Suprapubic skin (tissue), 4 donors: Measurements from ENCODE around the gene AMIGO3. TPM values are rescaled to one million over a fixed set of nuclear protein-coding genes. Genes with fewer than 3 reads are reported as not detected.

Source experiments
- DNase-seq, 2 donors: peaks; one replicate each; pipeline ENCODE4 v3.0.0-alpha.2; 2019; ENCODE audit warnings: low spot score in 2 of 2
- H3K27ac ChIP-seq: fragments of 200-600 bp; sonication (generic); one replicate; pipeline ENCODE4 v1.5.1; 2019
- H3K27me3 ChIP-seq: fragments of 200-600 bp; sonication (generic); one replicate; pipeline ENCODE4 v1.5.1; 2019
- H3K36me3 ChIP-seq: fragments of 200-600 bp; sonication (generic); one replicate; pipeline ENCODE4 v1.5.1; 2019
- H3K4me1 ChIP-seq: fragments of 200-600 bp; sonication (generic); one replicate; pipeline ENCODE4 v1.5.1; 2019
- H3K4me3 ChIP-seq: fragments of 200-600 bp; sonication (generic); one replicate; pipeline ENCODE4 v1.5.1; 2019; ENCODE audit warnings: mild to moderate bottlenecking
- H3K9me3 ChIP-seq: fragments of 200-600 bp; sonication (generic); one replicate; pipeline ENCODE4 v1.5.1; 2019
- EP300 ChIP-seq: sonication (generic); formaldehyde crosslinking; IDR thresholded peaks from one replicate; pipeline ENCODE4 v1.6.1; 2017; ENCODE audit warnings: antibody characterized with exemption
- POLR2A ChIP-seq, 2 donors: fragments of 450-650 bp; IDR thresholded peaks; one replicate each; pipeline ENCODE4 v1.6.1; 2017; ENCODE audit warnings: antibody characterized with exemption in 2 of 2, mild to moderate bottlenecking in 2 of 2, moderate library complexity in 2 of 2
- POLR2AphosphoS5 ChIP-seq, 3 donors: sonication (generic); formaldehyde crosslinking; IDR thresholded peaks; one replicate each; pipeline ENCODE4 v1.6.1; 2017; ENCODE audit warnings: antibody characterized with exemption in 3 of 3
- WGBS: methylation state at CpG from one replicate; pipeline ENCODE4 v1.1.5; 2018; 5-methylcytosine and 5-hydroxymethylcytosine counted together
- total RNA-seq, 4 donors: library from RNA; depleted of rRNA; stranded (reverse); fragments of >200 nt; gene quantifications; one replicate each; pipeline ENCODE4 v1.1.0, GENCODE V29; 2016
- TF ChIP-seq, protein P1 (sequence below), 2 donors: fragments of 200-600 bp in 1 of 2; fragments of 450-650 bp in 1 of 2; sonication (generic) in 1 of 2; IDR thresholded peaks; one replicate each; pipeline ENCODE4 v1.5.1; 2016 to 2019; ENCODE audit warnings: antibody characterized with exemption in 2 of 2, mild to moderate bottlenecking in 1 of 2, moderate library complexity in 1 of 2

The AMIGO3 gene
- total RNA-seq, 4 donors from 2014 or later = 1.6 to 3.8 (median 2.5) TPM

DNA sequence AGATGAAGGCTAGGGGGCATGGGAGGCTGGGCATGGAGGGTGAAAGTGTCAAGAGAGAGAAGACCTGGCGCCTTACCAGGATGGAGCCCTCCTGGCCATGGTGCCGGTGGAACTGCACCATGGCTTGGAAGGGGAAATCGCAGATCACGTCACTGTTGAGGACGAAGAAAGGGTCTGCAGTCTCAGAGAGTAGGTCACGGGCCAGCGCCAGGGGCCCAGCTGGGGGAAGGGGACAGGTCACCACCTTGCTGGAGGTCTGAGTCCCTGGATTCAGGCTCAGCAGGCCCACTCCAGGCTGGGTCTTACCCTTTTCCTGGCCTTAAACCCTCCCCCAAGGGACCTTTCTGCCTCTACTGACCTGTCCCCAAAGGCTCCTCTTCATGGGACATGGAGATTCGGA is 3.4 kb upstream of the AMIGO3 start:
- peak; percentile 70 to 77 for DNase-seq
- no peaks in the 10 kb centered on the region for H3K9me3 ChIP-seq
- H3K4me1 ChIP-seq = peaks cover 55% of the 10 kb centered on the region
- WGBS = 56% methylated on average over 8 of the region's 8 CpGs
- H3K27me3 ChIP-seq = no peaks in the 10 kb centered on the region
- peaks cover 43% of the 10 kb centered on the region for H3K36me3 ChIP-seq
- H3K4me3 ChIP-seq = peak overlapping the region; percentile 94
- TF ChIP-seq EP300 (no peak), POLR2AphosphoS5 (IDR thresholded peaks at IDR 0.05) (no peak), POLR2A (IDR thresholded peaks at IDR 0.05) (no peak)
- TF ChIP-seq, protein P1, sequence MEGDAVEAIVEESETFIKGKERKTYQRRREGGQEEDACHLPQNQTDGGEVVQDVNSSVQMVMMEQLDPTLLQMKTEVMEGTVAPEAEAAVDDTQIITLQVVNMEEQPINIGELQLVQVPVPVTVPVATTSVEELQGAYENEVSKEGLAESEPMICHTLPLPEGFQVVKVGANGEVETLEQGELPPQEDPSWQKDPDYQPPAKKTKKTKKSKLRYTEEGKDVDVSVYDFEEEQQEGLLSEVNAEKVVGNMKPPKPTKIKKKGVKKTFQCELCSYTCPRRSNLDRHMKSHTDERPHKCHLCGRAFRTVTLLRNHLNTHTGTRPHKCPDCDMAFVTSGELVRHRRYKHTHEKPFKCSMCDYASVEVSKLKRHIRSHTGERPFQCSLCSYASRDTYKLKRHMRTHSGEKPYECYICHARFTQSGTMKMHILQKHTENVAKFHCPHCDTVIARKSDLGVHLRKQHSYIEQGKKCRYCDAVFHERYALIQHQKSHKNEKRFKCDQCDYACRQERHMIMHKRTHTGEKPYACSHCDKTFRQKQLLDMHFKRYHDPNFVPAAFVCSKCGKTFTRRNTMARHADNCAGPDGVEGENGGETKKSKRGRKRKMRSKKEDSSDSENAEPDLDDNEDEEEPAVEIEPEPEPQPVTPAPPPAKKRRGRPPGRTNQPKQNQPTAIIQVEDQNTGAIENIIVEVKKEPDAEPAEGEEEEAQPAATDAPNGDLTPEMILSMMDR (IDR thresholded peaks at IDR 0.05) = no peak
- peak overlapping the region; percentile 95 for H3K27ac ChIP-seq

DNA sequence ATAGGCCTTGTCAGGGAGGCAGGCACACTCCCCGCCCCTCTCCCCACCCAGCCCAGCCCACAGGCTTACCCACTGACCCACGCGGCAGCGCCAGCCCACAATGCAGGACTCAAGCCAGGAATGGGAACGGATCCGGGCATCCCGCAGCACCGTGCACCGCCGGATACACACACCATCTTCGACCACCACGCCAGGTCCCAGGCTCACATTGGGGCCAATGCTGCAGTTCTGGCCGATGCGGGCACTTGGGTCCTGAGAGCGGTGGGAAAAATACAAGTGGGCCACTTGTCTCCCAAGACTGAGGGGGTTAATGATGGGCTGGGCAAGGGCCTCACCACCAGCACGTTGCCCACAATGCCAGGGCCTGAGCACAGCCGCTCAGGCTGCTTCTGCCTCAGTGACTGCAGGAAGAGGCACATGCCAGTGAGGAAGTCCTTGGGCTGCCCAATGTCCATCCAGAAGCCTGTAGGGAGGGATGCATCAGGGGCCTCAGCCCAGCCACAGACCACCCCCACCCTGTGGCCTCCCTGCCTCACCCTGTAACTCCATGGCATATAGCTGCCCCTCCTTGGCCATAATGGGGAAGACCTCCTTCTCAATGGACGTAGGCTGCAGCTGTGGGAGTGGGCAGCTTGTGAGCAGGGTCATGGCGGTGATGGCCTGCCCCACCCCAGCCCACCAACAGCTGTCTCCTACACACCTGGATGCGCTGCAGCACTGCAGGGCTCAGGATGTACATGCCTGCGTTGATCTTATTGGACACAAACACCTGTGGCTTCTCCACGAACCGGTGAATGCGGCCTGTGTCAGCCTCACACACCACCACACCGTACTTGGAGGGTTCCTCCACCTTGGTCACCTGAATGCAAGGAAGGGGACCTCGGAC is 2.7 kb upstream of the AMIGO3 start:
- TF ChIP-seq, protein P1 (IDR thresholded peaks at IDR 0.05) = no peak
- TF ChIP-seq EP300 = no peak
- no peak for TF ChIP-seq POLR2A (IDR thresholded peaks at IDR 0.05)
- no peak for TF ChIP-seq POLR2AphosphoS5 (IDR thresholded peaks at IDR 0.05)
- Histone ChIP-seq H3K36me3 (peaks cover 35% of the 10 kb centered on the region), H3K9me3 (no peaks in the 10 kb centered on the region), H3K27ac (no peak overlapping the region), H3K27me3 (no peaks in the 10 kb centered on the region), H3K4me1 (peaks cover 61% of the 10 kb centered on the region), H3K4me3 (peak overlapping the region; percentile 94)
- 93% methylated on average over 7 of the region's 26 CpGs for WGBS
- DNase-seq = peak in 1 of 2 donors; percentile 78

DNA sequence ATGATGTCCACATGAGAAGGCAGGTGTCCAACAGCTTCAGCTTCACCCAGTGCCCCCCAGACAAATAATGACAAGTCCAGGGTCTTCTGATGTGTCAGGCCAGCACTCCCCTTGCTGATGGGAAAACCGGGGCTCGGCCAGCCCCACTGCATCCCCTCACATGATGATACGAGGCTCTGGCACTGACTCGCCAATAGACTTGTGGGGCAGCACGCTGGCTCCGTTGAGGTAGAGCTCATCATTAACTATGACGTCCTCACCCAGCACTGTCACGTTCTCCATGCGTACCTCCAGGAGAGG is 2.1 kb upstream of the AMIGO3 start:
- Histone ChIP-seq H3K36me3 (peaks cover 30% of the 10 kb centered on the region), H3K9me3 (no peaks in the 10 kb centered on the region), H3K4me1 (peaks cover 61% of the 10 kb centered on the region), H3K27ac (no peak overlapping the region), H3K27me3 (no peaks in the 10 kb centered on the region), H3K4me3 (no peak overlapping the region)
- no peak for TF ChIP-seq POLR2A (IDR thresholded peaks at IDR 0.05)
- TF ChIP-seq, protein P1 (IDR thresholded peaks at IDR 0.05) = no peak
- no peak for TF ChIP-seq POLR2AphosphoS5 (IDR thresholded peaks at IDR 0.05)
- no peak for TF ChIP-seq EP300
- no peak for DNase-seq
- 58% methylated on average over 7 of the region's 9 CpGs for WGBS

DNA sequence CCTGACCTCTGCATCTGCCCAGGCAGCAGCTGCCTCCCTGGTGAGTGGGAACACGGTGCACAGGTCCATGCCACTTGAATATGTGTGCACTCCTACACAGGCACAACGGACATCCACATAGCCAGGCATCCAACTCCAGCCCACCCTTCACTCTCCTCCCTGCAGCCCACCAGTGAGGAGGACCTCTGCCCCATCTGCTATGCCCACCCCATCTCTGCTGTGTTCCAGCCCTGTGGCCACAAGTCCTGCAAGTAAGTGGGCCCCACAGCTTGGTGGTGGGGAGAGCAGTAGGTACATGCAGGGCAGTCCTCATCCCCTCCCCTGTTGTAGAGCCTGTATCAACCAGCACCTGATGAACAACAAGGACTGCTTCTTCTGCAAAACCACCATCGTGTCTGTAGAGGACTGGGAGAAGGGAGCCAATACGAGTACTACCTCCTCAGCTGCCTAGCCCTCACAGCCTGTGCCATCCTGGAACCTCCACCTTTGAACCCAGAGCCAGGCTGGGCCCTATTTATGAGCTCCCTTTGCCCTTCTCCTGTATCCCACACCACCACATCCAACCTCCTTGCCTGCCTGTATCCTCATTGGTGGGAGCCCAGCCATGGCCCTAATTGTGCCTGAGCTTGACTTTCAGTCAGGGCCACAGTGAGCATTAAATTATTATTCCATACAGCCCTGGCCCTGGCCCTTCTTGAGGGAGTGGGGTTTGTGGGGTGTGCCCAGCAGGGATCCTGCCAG is 1.5 kb upstream of the AMIGO3 start:
- Histone ChIP-seq H3K4me1 (peaks cover 61% of the 10 kb centered on the region), H3K27ac (no peak overlapping the region), H3K36me3 (peaks cover 26% of the 10 kb centered on the region), H3K27me3 (no peaks in the 10 kb centered on the region), H3K4me3 (no peak overlapping the region), H3K9me3 (no peaks in the 10 kb centered on the region)
- peak; percentile 59 to 77 for DNase-seq
- WGBS = 81% methylated on average over 3 of the region's 4 CpGs
- TF ChIP-seq POLR2A (IDR thresholded peaks at IDR 0.05) (no peak), POLR2AphosphoS5 (IDR thresholded peaks at IDR 0.05) (no peak), EP300 (no peak)
- TF ChIP-seq, protein P1 (IDR thresholded peaks at IDR 0.05) = no peak

DNA sequence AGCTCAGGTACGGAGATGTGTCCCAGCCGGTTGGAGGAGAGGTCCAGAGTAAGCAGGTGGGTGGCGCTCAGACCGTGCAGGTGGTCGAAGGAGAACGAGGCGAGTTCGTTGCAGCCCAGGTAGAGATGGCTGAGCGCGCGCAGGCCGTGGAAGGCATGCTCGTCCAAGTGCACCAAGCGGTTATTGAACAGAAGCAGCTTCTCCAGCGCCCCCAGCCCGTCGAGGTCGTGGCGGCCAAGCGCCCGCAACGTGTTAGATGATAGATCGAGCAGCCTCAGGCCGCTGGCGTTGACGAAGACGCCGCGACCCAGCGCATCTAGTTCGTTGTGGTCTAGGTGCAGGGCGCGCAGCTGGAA is 648 bp downstream of the AMIGO3 start:
- Histone ChIP-seq H3K27ac (no peak overlapping the region), H3K4me1 (peaks cover 54% of the 10 kb centered on the region), H3K36me3 (peaks cover 30% of the 10 kb centered on the region), H3K27me3 (no peaks in the 10 kb centered on the region), H3K9me3 (no peaks in the 10 kb centered on the region), H3K4me3 (peak overlapping the region; percentile 46)
- DNase-seq = no peak
- no peak for TF ChIP-seq EP300
- TF ChIP-seq POLR2AphosphoS5 (IDR thresholded peaks at IDR 0.05) = no peak
- TF ChIP-seq POLR2A (IDR thresholded peaks at IDR 0.05) = no peak
- TF ChIP-seq, protein P1 (IDR thresholded peaks at IDR 0.05) = no peak
- 9% methylated on average over 29 of the region's 33 CpGs for WGBS
